K562 (cell line): Measurements from ENCODE around the gene TMEM19. TPM values are rescaled to one million over a fixed set of nuclear protein-coding genes. Genes with fewer than 3 reads are reported as not detected.

ENCODE experiments used
- CC2D1A ChIP-seq: fragments of 450-650 bp; IDR thresholded peaks from 2 replicates; pipeline ENCODE4 v1.6.1; 2017; ENCODE audit warnings: mild to moderate bottlenecking
- CEBPZ ChIP-seq: fragments of 150-350 bp; IDR thresholded peaks from 2 replicates; pipeline ENCODE4 v1.6.1; 2014; ENCODE audit warnings: low read depth, mild to moderate bottlenecking, low read length, borderline replicate concordance
- CREB3L1 ChIP-seq: fragments of 450-650 bp; IDR thresholded peaks from 2 replicates; pipeline ENCODE4 v1.6.1; 2014; ENCODE audit warnings: low read depth, mild to moderate bottlenecking, moderate library complexity, borderline replicate concordance
- FOXM1 ChIP-seq, 2 experiments: fragments of 450-650 bp in 1 of 2; sonication (generic) in 1 of 2; formaldehyde crosslinking in 1 of 2; IDR thresholded peaks; 2 replicates each; pipeline versions ENCODE4 v1.6.1 to v1.9.0; 2017 to 2022; ENCODE audit warnings: low read depth in 2 of 2, mild to moderate bottlenecking in 2 of 2, missing genetic modification reagents in 1 of 2, moderate library complexity in 1 of 2
- GABPA ChIP-seq: fragments of 200-800 bp; sonication (Bioruptor generic); conservative IDR thresholded peaks from 2 replicates; pipeline ENCODE4 v1.6.1; 2016; ENCODE audit warnings: low read depth, missing genetic modification characterization, missing compliant biosample characterization
- MBD1 ChIP-seq: fragments of 250-450 bp; sonication (Bioruptor Pico); IDR thresholded peaks from 2 replicates; pipeline ENCODE4 v1.8.0; 2022; ENCODE audit warnings: inconsistent platforms
- NFYB ChIP-seq: IDR thresholded peaks from 2 replicates; pipeline ENCODE4 v1.6.1; 2011; ENCODE audit warnings: mild to moderate bottlenecking, moderate library complexity; ENCODE audit not compliant: insufficient read length; ENCODE audit errors: extremely low read depth
- ZBTB40 ChIP-seq, 2 experiments: fragments of 450-650 bp in 1 of 2; sonication (generic) in 1 of 2; formaldehyde crosslinking in 1 of 2; IDR thresholded peaks; 2 replicates each; pipeline versions ENCODE4 v1.7.1 to v1.9.0; 2016 to 2022; ENCODE audit warnings: inconsistent platforms in 1 of 2, mild to moderate bottlenecking in 1 of 2, missing genetic modification reagents in 1 of 2
- ZKSCAN1 ChIP-seq: fragments of 150-350 bp; IDR thresholded peaks from 2 replicates; pipeline ENCODE4 v1.6.1; 2016; ENCODE audit warnings: low read depth, low read length
- polyA plus RNA-seq, 8 experiments: library from polyadenylated mRNA; depleted of rRNA in 4 of 8; stranded (reverse) in 5 of 8; unstranded in 3 of 8; fragments of >200 nt; fragmentation: Nextera tagmentation in 2 of 8; fragmentation: Illumina TruSeq in 1 of 8; extraction: Ambion mirVana in 2 of 8; extraction: Trizol in 1 of 8; gene quantifications; 2 replicates each; pipeline versions ENCODE4 v1.2.1 to v1.2.3, GENCODE V29; 2011 to 2014; ENCODE audit warnings: inconsistent platforms in 1 of 8, missing spikeins in 1 of 8
- total RNA-seq, 7 experiments: library from RNA; depleted of rRNA in 6 of 7; stranded (reverse); fragments of >200 nt in 6 of 7; fragmentation: Illumina TruSeq in 2 of 7; extraction: Trizol in 2 of 7; gene quantifications; 2 replicates each; pipeline versions ENCODE4 v1.2.1 to v1.2.3, GENCODE V29; 2011 to 2021; ENCODE audit warnings: low replicate concordance in 1 of 7

The TMEM19 gene
- total and polyA plus RNA-seq, 9 of the 15 experiments (the other 6 are each of a cell fraction or from before 2014, with no cell fraction given): 8.2 to 24.2 (median 17.2) TPM

GRCh38 chr12:71684081-71684480 lies 1.8 kb upstream of the TMEM19 start (continued):
- no peak for TF ChIP-seq ZBTB40 (IDR thresholded peaks at IDR 0.05)
- TF ChIP-seq ZBTB40 (CRISPR knock-in tag; IDR thresholded peaks at IDR 0.05): no peak
- peak; percentile 8; the same call in 1 of the 2 replicates for TF ChIP-seq FOXM1 (IDR thresholded peaks at IDR 0.05; ENCODE audit: low read depth)
- no peak for TF ChIP-seq FOXM1 (CRISPR knock-in tag; IDR thresholded peaks at IDR 0.05; ENCODE audit: low read depth)
- no peak for TF ChIP-seq MBD1 (CRISPR knock-in tag)
- 0 out of 2 replicates have a peak, but pooled peaks have one; percentile 15 for TF ChIP-seq CC2D1A
- no peak for TF ChIP-seq ZKSCAN1
- TF ChIP-seq NFYB: peak; percentile 65
- no peak for TF ChIP-seq CEBPZ
- no peak for TF ChIP-seq GABPA (tag)
- TF ChIP-seq CREB3L1: no peak
